Measurements from ENCODE around the gene POU3F4. TPM values are rescaled to one million over a fixed set of nuclear protein-coding genes. Genes with fewer than 3 reads are reported as not detected.

POU3F4 gene
- polyA plus RNA-seq (ENCODE audit: insufficient read length in 4 of 4), result 1 to 10 TPM in 3 of 4 donors, under 1 TPM in 1; 0.10 to 8.8 (median 6.4) TPM

DNA sequence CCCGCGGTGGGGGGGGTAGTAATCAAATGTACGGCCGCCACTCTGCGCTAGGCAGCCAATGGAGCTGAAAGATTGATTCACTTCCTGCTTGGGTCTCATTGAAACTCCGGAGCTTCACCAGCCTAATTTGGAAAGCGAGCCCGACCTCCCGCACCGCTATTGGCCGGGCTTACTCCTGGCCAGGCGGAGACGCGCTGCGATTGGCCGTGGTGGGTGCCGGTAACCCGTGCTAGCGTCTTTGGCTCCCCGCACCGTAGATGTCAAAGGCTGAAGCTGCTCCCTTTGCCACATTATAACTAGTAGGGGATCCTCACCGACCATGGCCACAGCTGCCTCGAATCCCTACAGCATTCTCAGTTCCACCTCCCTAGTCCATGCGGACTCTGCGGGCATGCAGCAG lies at the start of gene POU3F4:
Gene POU3F4 (plus strand): TSS at position 285 of the 400 bp plus-strand sequence. CDS start 35 bp downstream, at position 320.
- DNase-seq (ENCODE audit: low read depth in 4 of 4, low spot score in 3 of 4), result peak in 1 of 4 donors; percentile 18

DNA sequence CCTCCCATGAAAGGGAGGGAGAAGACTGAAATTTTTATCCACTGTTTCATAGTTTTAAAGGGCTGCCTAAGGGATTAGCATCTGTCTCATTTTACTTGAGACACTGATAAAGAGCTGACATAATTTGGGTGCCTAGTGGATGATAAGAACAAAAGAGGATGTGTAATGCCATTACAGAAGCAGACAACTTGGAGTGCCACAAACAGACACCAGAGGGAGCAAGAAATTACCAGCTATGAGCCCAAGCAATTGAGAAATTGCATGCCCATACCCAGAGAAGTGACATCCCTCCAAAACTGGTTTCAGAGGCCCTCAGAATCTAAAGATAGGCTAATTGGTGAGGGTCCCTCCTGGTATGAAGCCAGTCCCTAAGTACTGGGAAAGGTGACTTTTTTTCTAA lies 38.5 kb upstream of the POU3F4 start:
- DNase-seq (ENCODE audit: low read depth in 4 of 4, low spot score in 3 of 4), result no peak

DNA sequence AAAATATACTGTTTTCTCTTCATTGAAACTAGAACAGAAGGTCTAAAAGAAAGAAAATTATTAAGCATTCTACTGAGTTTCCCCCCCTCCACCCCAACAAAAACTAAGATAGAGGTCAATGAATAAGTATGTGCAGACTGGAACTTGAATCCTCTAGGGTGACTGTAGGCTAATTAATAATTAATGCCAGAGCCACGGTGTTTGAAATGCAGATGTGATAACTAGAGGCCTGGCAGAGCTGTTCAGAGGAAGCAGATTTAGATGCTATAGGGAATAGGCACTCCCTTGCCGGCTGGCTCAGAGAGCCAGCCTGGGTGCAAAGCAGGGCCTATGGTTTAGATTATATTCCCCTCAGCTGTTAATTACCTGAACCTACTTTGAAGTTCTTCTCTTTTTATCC lies 12.2 kb upstream of the POU3F4 start:
- DNase-seq (ENCODE audit: low read depth in 4 of 4, low spot score in 3 of 4), result no peak

DNA sequence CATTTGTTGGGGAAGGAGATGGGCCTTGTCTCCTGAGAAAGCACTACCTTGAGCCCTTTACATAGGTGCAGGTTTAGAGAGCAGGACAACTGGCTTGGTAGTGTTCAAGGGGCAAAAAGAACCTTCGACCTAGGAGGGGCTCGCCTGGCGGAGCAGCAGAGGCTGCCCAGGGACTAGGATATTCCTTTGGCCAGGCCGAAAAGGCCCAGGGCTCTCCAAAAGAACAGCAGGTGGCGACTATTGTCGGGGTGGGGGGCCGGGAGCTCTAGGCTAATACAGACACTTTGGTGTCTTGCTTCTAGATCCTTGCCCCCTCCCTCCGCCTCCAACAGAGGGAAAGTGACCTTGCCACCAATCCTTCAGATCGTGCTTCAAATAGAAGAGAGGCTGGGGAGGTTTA lies 7.1 kb upstream of the POU3F4 start:
- no peak for DNase-seq (ENCODE audit: low read depth in 4 of 4, low spot score in 3 of 4)

DNA sequence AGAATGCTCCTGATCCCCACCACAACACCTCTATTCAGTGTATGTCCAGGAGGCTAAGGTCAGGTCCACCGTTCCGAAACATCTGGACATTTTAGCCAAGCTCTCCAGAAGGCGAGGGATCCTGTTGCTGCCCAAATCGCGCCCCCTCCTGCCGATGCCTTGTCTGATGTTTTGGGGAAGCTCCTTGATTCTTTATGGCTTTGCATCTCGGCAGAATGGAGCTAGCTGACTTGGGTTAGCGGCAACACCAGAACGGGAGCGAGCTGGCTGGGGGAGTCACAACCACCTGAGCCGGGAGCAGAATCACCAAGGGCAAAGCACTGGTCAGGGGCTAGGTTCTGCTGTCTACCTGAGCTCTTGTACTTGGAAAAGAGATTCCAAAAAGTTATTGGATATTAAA lies 6.6 kb upstream of the POU3F4 start:
- no peak for DNase-seq (ENCODE audit: low read depth in 4 of 4, low spot score in 3 of 4)

DNA sequence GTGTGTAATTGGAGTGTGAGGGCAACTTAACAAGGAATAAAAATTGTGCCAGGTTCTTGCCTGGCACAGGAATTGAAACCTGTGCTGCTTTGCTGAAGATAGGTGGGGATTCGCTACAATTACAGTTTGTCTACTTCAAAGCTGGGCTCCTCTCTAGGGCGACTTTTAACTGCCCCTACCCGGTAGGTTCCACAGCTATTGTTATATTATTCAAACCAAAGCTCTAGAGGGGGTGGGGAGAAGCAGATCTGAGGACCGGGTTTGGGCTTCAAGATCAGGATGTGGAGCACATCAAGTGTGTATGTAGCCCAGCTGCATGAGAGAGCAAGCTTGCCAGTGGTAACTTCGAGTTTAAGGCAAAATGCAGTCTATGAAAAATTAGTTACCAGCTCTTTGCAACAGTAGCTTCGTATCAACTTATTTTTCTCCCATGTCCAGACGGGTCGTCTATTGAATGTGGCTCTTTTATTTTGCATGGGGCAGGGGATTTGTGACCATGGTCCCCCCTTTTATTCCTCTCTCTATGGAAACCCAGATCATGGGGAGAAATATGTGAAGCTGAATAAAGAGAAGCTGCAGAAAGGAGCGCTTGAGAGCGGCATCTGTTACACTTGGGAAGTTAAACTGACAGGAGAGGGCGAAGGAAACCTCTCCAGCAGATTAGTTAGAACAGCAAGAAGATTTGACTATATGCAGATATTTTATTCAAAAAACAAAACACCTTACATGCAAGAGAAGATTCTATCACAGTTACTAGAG lies 3.2 kb upstream of the POU3F4 start:
- no peak for DNase-seq (ENCODE audit: low read depth in 4 of 4, low spot score in 3 of 4)

DNA sequence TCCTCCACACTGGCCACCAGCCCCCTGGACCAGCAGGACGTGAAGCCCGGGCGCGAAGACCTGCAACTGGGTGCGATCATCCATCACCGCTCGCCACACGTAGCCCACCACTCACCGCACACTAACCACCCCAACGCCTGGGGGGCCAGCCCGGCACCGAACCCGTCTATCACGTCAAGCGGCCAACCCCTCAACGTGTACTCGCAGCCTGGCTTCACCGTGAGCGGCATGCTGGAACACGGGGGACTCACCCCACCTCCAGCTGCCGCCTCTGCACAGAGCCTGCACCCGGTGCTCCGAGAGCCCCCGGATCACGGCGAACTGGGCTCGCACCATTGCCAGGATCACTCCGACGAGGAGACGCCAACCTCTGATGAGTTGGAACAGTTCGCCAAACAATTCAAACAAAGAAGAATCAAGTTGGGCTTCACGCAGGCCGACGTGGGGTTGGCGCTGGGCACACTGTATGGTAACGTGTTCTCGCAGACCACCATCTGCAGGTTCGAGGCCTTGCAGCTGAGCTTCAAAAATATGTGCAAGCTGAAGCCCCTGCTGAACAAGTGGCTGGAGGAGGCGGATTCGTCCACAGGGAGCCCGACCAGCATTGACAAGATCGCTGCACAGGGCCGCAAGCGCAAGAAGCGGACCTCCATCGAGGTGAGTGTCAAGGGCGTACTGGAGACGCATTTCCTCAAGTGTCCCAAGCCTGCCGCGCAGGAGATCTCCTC lies 600 bp downstream of the POU3F4 start:
- no peak for DNase-seq (ENCODE audit: low read depth in 4 of 4, low spot score in 3 of 4)

DNA sequence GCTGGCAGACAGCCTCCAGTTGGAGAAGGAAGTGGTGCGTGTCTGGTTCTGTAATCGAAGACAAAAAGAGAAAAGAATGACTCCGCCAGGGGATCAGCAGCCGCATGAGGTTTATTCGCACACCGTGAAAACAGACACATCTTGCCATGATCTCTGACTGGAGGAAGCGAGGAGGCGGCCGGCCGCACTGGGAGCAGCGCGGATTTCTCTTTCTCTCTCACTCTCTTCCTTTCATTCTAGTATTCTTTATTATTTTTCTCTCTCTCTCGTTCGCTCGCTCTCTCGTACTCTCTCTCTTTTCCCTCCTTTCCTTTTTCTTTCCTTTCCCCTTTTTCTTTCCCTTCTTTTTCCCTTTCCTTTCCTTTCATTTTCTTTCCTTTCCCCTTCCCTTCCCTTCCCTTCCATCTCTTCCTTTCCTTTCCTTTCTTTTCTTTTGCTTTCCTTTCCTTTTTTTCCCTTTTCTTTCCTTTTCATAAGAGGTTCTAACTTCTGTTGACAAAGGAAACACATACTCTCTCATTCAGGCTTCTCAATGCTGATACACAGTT lies 1.2 kb downstream of the POU3F4 start:
- no peak for DNase-seq (ENCODE audit: low read depth in 4 of 4, low spot score in 3 of 4)

DNA sequence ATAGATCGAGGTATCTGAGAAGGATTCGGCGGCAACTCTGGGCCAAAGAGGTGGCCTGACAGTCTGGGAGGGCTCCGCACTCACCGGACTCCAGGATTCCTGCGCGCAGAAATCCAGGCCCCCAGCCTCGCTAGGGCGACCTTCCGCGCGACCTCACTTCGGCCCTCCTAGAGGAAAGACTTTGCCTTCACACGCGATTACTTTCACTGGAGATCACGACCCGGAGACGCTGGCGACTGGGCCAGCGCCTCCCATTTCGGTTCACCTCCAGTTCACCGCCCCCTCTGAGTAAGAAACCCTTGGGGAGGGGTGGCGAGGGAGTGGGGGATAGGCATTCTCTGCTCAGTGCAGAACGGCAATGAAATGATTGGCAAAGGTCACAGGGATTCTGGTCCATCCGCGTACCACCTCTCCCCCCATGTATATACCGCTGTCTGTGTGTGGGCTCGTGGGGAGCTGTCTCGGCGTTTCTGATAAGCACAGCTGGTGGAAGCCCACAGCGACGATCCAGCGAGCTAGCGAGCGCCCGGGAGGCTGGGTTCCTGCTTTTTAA lies 2.5 kb downstream of the POU3F4 start:
- no peak for DNase-seq (ENCODE audit: low read depth in 4 of 4, low spot score in 3 of 4)

DNA sequence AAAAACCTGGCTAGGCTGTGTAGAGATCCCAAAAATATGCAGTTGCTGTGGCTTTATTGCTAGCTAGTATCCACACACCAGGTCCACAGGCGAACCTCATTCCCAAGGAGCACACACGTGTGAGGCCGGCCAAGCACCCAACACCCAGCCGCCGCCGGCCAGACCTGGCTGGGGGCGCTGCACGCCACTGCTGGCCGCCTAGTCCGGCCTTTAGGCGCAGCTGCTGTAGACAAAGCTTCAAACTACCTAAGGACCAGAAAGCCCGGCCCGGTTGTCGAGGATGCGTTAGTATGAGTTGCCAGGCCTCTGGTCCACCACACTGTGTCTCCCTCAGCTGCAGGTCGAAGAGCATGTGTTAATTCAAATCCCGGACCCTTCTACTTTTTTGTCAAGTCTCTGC lies 3.1 kb downstream of the POU3F4 start:
- DNase-seq (ENCODE audit: low read depth in 4 of 4, low spot score in 3 of 4), result no peak

DNA sequence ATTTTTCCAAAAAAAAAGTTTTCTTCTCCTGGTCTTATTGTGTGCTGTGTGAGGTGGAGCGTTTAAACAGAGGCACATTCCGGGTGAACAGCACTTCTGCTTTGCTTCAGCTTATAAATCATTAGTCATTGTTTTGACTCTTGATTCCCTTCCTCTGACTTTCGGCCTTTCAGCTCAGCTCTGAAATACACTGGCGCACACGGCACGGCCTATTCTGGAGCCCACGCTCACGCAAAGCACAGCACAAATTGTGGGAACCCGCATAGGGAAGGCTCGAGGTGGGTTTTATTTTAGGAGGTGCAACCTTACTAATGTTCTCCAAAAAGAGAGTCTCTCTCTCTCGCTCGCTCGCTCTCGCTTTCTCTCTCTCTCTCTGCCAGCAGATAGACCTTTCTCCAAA lies 4.0 kb downstream of the POU3F4 start:
- no peak for DNase-seq (ENCODE audit: low read depth in 4 of 4, low spot score in 3 of 4)

DNA sequence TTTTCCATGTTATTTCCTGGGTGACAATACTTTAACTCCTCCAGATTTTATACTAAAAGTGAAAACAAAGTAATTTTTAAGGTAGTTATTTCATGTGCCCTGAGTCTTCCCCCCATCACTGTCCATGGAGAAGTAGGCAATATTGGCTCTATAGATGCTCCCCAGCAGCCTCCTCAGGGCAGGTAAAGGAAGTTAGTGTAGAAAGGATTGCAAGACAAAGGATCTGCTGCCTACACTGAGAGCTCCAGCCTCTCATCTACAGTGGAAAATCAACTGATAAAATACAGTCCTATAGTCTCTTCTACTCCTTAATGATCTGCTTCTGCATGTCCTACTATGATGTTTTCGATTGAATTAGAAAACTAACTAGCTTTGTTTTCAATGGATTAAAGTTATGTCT lies 8.5 kb downstream of the POU3F4 start:
- no peak for DNase-seq (ENCODE audit: low read depth in 4 of 4, low spot score in 3 of 4)

DNA sequence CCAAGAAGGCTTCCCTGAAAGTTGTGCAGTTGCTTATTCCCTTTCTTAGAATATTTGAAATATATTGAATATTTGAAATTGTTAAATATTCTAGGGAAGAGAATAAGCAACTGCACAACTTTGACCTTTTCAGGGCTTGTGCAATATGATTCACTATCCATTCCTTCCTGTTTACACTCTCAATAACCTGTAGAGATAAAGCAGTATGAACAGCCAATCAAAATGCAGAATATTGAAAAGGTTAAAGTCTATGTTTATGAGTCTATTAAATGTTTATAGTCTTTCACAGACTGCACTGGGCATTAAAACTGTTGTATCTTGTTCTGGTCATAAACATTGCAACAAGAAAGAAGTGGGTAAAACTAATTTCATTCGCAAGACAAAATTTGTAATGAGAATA lies 13.8 kb downstream of the POU3F4 start:
- no peak for DNase-seq (ENCODE audit: low read depth in 4 of 4, low spot score in 3 of 4)

DNA sequence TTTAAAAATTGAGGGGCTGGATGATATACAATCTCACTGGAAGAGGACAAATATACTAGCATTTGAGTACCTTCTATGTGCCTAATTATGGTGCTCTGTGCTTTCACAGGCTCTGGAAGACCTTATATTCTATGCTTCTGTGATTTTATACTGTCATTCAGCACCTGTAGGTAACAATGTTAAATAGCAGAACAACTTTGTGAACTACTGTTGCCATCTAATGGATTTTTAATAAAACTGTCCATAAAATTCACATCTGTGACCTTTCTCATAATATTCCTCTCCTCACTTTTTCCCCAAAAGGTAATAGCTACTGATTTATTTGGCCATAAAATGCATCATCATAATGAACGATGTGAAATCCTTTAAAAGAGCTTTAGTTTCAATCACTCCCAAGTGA lies 21.9 kb downstream of the POU3F4 start:
- no peak for DNase-seq (ENCODE audit: low read depth in 4 of 4, low spot score in 3 of 4)

DNA sequence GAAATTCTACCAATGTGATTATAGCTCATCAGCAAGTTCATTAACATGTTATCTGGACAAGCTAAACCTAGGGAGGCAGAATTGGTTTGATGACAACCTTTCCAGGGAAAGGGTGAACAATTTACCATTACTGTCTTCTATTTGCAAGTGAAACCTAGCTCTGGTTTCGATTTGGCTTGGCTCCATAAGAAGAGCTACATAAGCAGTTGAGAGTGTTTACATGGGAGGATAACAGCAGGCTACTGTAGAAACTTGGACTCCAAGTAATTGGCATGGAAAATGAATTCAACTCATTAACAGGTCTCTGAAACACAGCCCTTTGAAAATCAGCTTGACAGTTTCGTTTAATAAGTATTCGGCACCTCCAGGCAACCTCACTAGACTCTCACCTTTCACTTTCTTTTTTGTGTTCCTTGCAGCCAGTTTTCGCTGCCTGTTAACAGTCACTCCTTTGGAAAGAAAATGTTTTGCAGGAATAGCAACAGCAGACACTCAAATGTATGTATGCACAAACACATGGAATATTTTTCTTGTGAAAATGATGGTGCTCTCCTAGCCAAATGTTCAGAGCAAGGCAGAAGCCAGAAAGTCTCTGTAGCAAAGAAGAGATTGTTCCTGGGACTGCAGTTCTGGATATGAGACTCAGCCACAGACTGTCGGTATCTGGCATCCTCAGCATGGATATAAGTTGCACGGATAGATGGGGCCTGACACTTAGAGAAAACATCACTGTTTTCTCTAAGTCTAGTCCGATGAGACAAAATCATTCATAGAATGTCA lies 27.5 kb downstream of the POU3F4 start:
- no peak for DNase-seq (ENCODE audit: low read depth in 4 of 4, low spot score in 3 of 4)

All from left renal pelvis (tissue), 4 donors.